Neural cell (in vitro differentiated cells): ENCODE data around the gene DDTL. TPM values are rescaled to one million over a fixed set of nuclear protein-coding genes. Genes with fewer than 3 reads are reported as not detected.
"Not testable (repeated sequence)": the region's sequence is repeated elsewhere in the genome, so short reads cannot be mapped to it uniquely, and the experiment has no call there.

Source experiments
- H2AFZ ChIP-seq: fragments of 200-600, 300-800 bp; sonication (generic), shearing (Covaris generic); 2 replicates; pipeline ENCODE4 v1.6.0; 2014; ENCODE audit warnings: low read depth, mild to moderate bottlenecking, antibody characterized with exemption, low read length, moderate library complexity
- H3F3A ChIP-seq: fragments of 200-600 bp; shearing (Covaris generic); 2 replicates; pipeline ENCODE4 v1.6.1; 2016; ENCODE audit warnings: mild to moderate bottlenecking, moderate library complexity, mixed read lengths, antibody characterized with exemption, low read length; ENCODE audit not compliant: insufficient read depth, poor library complexity, severe bottlenecking
- H3K27ac ChIP-seq: fragments of 200-600, 300-800 bp; sonication (generic), shearing (Covaris generic); 2 replicates; pipeline ENCODE4 v1.5.1; 2014; ENCODE audit warnings: mild to moderate bottlenecking, low read length, moderate library complexity
- H3K27me3 ChIP-seq: fragments of 300-800, 200-600 bp; sonication (generic), shearing (Covaris generic); 2 replicates; pipeline ENCODE4 v1.6.0; 2014; ENCODE audit warnings: mild to moderate bottlenecking, low read depth, low read length, moderate library complexity; ENCODE audit not compliant: insufficient read depth
- H3K36me3 ChIP-seq: fragments of 300-800, 200-600 bp; sonication (generic), shearing (Covaris generic); 2 replicates; pipeline ENCODE4 v1.5.1; 2014; ENCODE audit warnings: mild to moderate bottlenecking, antibody characterized with exemption, low read length, moderate library complexity; ENCODE audit not compliant: insufficient read depth
- H3K4me2 ChIP-seq: fragments of 300-800, 200-600 bp; sonication (generic), shearing (Covaris generic); 2 replicates; pipeline ENCODE4 v1.6.0; 2014; ENCODE audit warnings: mild to moderate bottlenecking, low read length
- H3K4me3 ChIP-seq: fragments of 300-800, 200-600 bp; sonication (generic), shearing (Covaris generic); 2 replicates; pipeline ENCODE4 v1.5.1; 2014; ENCODE audit warnings: mild to moderate bottlenecking, low read length, moderate library complexity
- H3K79me2 ChIP-seq: fragments of 200-600 bp; shearing (Covaris generic); replicated peaks from 2 replicates; pipeline ENCODE4 v1.6.0; 2014; ENCODE audit warnings: mild to moderate bottlenecking, low read length, moderate library complexity; ENCODE audit not compliant: insufficient read depth
- H3K9ac ChIP-seq: fragments of 300-800, 200-600 bp; sonication (generic), shearing (Covaris generic); 2 replicates; pipeline ENCODE4 v1.6.1; 2016; ENCODE audit warnings: mild to moderate bottlenecking, low read length, mixed read lengths
- H3K9me2 ChIP-seq: fragments of 200-600 bp; shearing (Covaris generic); 2 replicates; pipeline ENCODE4 v1.6.1; 2016; ENCODE audit warnings: mild to moderate bottlenecking, low read length, mixed read lengths; ENCODE audit not compliant: insufficient read depth
- H3K9me3 ChIP-seq: fragments of 200-600, 300-800 bp; sonication (generic), shearing (Covaris generic); 2 replicates; pipeline ENCODE4 v1.6.1; 2016; ENCODE audit warnings: mild to moderate bottlenecking, mixed run types, low read length, moderate library complexity, mixed read lengths
- H4K20me1 ChIP-seq: fragments of 200-600 bp; shearing (Covaris generic); 2 replicates; pipeline ENCODE4 v1.6.1; 2016; ENCODE audit warnings: mild to moderate bottlenecking, mixed run types; ENCODE audit not compliant: insufficient read depth
- polyA plus RNA-seq: library from polyadenylated mRNA; depleted of rRNA; stranded (reverse); fragments of >200 nt; gene quantifications from 2 replicates; pipeline ENCODE4 v1.2.3, GENCODE V29; 2014

The DDTL gene
- polyA plus RNA-seq, 1 donor from 2014 or later: 0.31 TPM

DNA sequence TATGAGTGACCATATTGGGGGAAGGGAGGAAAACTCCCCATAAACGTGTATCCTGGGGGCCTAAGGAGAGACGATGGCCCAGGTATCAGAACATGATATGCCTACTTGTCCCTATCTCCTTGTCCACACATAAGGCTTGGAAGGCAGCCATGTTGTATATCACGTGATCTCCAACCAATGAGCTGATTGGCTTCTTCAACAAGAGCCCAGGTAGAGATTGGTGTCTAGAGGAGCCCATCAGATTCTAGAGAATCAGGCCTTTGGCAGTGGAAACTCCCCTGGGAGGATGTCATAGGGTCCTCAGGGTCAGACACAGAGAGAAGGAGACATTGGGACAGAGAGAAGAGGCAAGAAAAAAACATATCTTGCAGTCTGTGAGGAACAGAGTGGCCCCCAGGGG is 19.3 kb upstream of the DDTL start:
- not testable (repeated sequence) for H3F3A ChIP-seq, H3K9ac ChIP-seq, H3K36me3 ChIP-seq, H2AFZ ChIP-seq, H3K9me3 ChIP-seq, H3K27me3 ChIP-seq, H3K9me2 ChIP-seq, H3K4me3 ChIP-seq, H3K4me2 ChIP-seq, H3K27ac ChIP-seq, H4K20me1 ChIP-seq, H3K79me2 ChIP-seq

- not testable (repeated sequence) for H3K9ac ChIP-seq, H3K9me2 ChIP-seq, H4K20me1 ChIP-seq, H2AFZ ChIP-seq, H3K9me3 ChIP-seq, H3K27me3 ChIP-seq, H3K79me2 ChIP-seq, H3K36me3 ChIP-seq, H3F3A ChIP-seq, H3K27ac ChIP-seq, H3K4me3 ChIP-seq, H3K4me2 ChIP-seq
Observed at GRCh38 chr22:23949764-23950163, 16.9 kb upstream of the DDTL start.

DNA sequence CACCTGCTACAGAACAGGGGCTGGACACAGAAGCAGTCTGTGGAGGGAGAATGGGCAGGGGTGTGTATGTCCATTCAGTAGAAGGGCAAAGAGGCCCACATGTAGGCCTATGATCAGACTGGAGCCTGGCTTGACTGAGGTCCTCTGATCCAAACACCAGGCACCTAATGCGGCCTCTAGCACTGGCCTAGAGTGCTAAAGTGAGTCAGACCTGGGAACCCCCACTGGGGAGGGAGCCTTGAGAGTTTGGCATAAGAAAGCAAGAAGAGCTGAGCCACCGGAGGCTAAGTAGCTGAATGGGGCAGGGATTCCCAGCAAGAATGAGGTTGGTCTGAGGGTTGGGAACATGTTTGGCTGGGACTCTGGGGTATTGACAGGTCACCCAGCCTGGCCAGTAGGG is 15.3 kb upstream of the DDTL start:
- not testable (repeated sequence) for H3K9me2 ChIP-seq, H3K4me2 ChIP-seq, H3K27ac ChIP-seq, H3F3A ChIP-seq, H3K9ac ChIP-seq, H3K27me3 ChIP-seq, H4K20me1 ChIP-seq, H3K4me3 ChIP-seq, H3K36me3 ChIP-seq, H3K9me3 ChIP-seq, H3K79me2 ChIP-seq, H2AFZ ChIP-seq

GRCh38 chr22:23952794-23953405 is 13.8 kb upstream of the DDTL start:
- H3K9me2 ChIP-seq, H3K36me3 ChIP-seq, H3K4me3 ChIP-seq, H3K27ac ChIP-seq, H3K4me2 ChIP-seq, H3K79me2 ChIP-seq, H3K9me3 ChIP-seq, H2AFZ ChIP-seq, H3F3A ChIP-seq, H4K20me1 ChIP-seq, H3K9ac ChIP-seq, H3K27me3 ChIP-seq: not testable (repeated sequence)

DNA sequence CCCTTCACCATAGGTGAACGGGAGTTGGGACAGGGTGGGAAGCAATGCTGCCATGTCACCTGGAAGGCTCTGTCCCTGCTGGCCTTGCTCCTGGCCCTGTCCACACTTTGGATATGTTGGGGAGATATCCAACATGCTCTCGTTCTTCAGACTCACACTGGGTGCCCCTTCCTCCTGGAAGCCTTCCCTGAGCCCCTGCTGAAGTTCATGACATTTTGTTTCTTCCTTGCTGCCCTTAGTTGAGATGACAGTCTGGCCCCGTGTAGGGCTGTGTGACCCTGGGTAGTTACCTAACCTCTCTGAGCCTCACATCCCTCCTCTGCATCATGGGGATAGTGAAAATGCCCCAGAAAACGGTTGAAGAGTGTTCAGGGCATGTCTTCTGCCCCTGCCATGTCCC is 13.2 kb upstream of the DDTL start:
- H3K9me2 ChIP-seq, H3K27ac ChIP-seq, H3K4me3 ChIP-seq, H3K4me2 ChIP-seq, H2AFZ ChIP-seq, H3K79me2 ChIP-seq, H4K20me1 ChIP-seq, H3K36me3 ChIP-seq, H3K9me3 ChIP-seq, H3K27me3 ChIP-seq, H3K9ac ChIP-seq, H3F3A ChIP-seq: not testable (repeated sequence)

- H3K4me3 ChIP-seq, H3K27ac ChIP-seq, H3F3A ChIP-seq, H2AFZ ChIP-seq, H3K9me3 ChIP-seq, H3K79me2 ChIP-seq, H3K27me3 ChIP-seq, H3K4me2 ChIP-seq, H3K36me3 ChIP-seq, H4K20me1 ChIP-seq, H3K9ac ChIP-seq, H3K9me2 ChIP-seq: not testable (repeated sequence)
Observed at GRCh38 chr22:23954193-23954990, 12.3 kb upstream of the DDTL start.

GRCh38 chr22:23954991-23955305 is 11.7 kb upstream of the DDTL start:
- H3K4me3 ChIP-seq, H3K9me3 ChIP-seq, H4K20me1 ChIP-seq, H3K27ac ChIP-seq, H3K4me2 ChIP-seq, H3K9ac ChIP-seq, H2AFZ ChIP-seq, H3K9me2 ChIP-seq, H3K27me3 ChIP-seq, H3F3A ChIP-seq, H3K79me2 ChIP-seq, H3K36me3 ChIP-seq: not testable (repeated sequence)

DNA sequence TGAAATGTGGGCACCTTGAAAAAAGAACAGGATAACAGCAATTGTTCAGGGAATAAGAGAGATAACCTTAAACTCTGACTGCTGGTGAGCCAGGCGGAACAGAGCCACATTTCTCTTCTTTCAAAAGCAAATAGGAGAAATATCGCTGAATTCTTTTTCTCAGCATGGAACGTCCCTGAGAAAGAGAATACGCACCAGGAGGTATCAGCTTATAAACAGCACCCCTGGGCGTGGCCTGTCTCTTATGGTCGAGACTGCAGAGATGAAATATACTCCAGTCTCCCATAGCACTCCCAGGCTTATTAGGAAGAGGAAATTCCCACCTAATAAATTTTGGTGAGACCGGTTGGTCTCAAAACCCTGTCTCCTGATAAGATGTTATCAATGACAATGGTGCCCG is 10.8 kb upstream of the DDTL start:
- H3K4me2 ChIP-seq: not testable (repeated sequence)

More for the DNA sequence above, 10.8 kb upstream of the DDTL start:
- H3K9ac ChIP-seq, H3F3A ChIP-seq, H3K9me2 ChIP-seq, H4K20me1 ChIP-seq, H3K27ac ChIP-seq, H3K9me3 ChIP-seq, H3K27me3 ChIP-seq, H3K36me3 ChIP-seq, H3K79me2 ChIP-seq, H3K4me3 ChIP-seq, H2AFZ ChIP-seq: not testable (repeated sequence)
